Skeletal muscle satellite cell (primary cell): Measurements from ENCODE around the gene SLC22A23.

Experiments used
- H3K27me3 ChIP-seq: 2 replicates; pipeline ENCODE4 v1.7.0; 2013; ENCODE audit warnings: low read length; ENCODE audit not compliant: control insufficient read depth, insufficient read depth
- H3K36me3 ChIP-seq: 2 replicates; pipeline ENCODE4 v1.7.0; 2013; ENCODE audit warnings: mild to moderate bottlenecking, control low read depth, low read length; ENCODE audit not compliant: insufficient read depth
- H3K4me1 ChIP-seq: 2 replicates; pipeline ENCODE4 v1.7.0; 2013; ENCODE audit warnings: low read length; ENCODE audit not compliant: control insufficient read depth, insufficient read depth
- H3K4me2 ChIP-seq: 2 replicates; pipeline ENCODE4 v1.7.0; 2013; ENCODE audit warnings: mild to moderate bottlenecking, low read length
- H3K4me3 ChIP-seq: 2 replicates; pipeline ENCODE4 v1.7.0; 2013; ENCODE audit warnings: low read length
- H3K9ac ChIP-seq: 2 replicates; pipeline ENCODE4 v1.7.0; 2013; ENCODE audit warnings: mild to moderate bottlenecking, low read depth, low read length, moderate library complexity
- H3K9me3 ChIP-seq: replicated peaks from 2 replicates; pipeline ENCODE4 v1.7.0; 2013; ENCODE audit warnings: mild to moderate bottlenecking, control low read depth, low read length

Gene SLC22A23

GRCh38 chr6:3490625-3490980 is 33.8 kb upstream of the SLC22A23 start:
- H3K4me2 ChIP-seq: no peak overlapping the region
- H3K36me3 ChIP-seq: no peaks in the 10 kb centered on the region
- no peaks in the 10 kb centered on the region for H3K9me3 ChIP-seq
- no peak overlapping the region for H3K9ac ChIP-seq
- peaks cover 57% of the 10 kb centered on the region for H3K27me3 ChIP-seq
- no peaks in the 10 kb centered on the region for H3K4me1 ChIP-seq
- H3K4me3 ChIP-seq: no peak overlapping the region

GRCh38 chr6:3489961-3490624 is 33.2 kb upstream of the SLC22A23 start:
- no peaks in the 10 kb centered on the region for H3K36me3 ChIP-seq
- H3K27me3 ChIP-seq: peaks cover 57% of the 10 kb centered on the region
- H3K4me1 ChIP-seq: no peaks in the 10 kb centered on the region
- no peak overlapping the region for H3K4me3 ChIP-seq
- H3K9ac ChIP-seq: no peak overlapping the region
- no peak overlapping the region for H3K4me2 ChIP-seq
- peaks cover under 1% of the 10 kb centered on the region for H3K9me3 ChIP-seq

- Histone ChIP-seq H3K9me3 (peaks cover 7% of the 10 kb centered on the region), H3K9ac (no peak overlapping the region), H3K4me3 (no peak overlapping the region), H3K27me3 (peaks cover 48% of the 10 kb centered on the region), H3K4me2 (no peak overlapping the region), H3K36me3 (no peaks in the 10 kb centered on the region), H3K4me1 (no peaks in the 10 kb centered on the region)
Measured at GRCh38 chr6:3489027-3489757, 32.3 kb upstream of the SLC22A23 start.

- Histone ChIP-seq H3K27me3 (peaks cover 35% of the 10 kb centered on the region), H3K4me2 (no peak overlapping the region), H3K4me1 (no peaks in the 10 kb centered on the region), H3K36me3 (no peaks in the 10 kb centered on the region), H3K9ac (no peak overlapping the region), H3K4me3 (no peak overlapping the region), H3K9me3 (peaks cover 7% of the 10 kb centered on the region)
Measured at GRCh38 chr6:3484946-3485345, 28.1 kb upstream of the SLC22A23 start.

GRCh38 chr6:3484192-3484591 is 27.3 kb upstream of the SLC22A23 start:
- H3K27me3 ChIP-seq: peaks cover 27% of the 10 kb centered on the region
- no peaks in the 10 kb centered on the region for H3K36me3 ChIP-seq
- H3K4me1 ChIP-seq: no peaks in the 10 kb centered on the region
- H3K9me3 ChIP-seq: peaks cover 7% of the 10 kb centered on the region
- H3K4me2 ChIP-seq: no peak overlapping the region
- no peak overlapping the region for H3K9ac ChIP-seq
- H3K4me3 ChIP-seq: no peak overlapping the region

- H3K9me3 ChIP-seq: peaks cover 7% of the 10 kb centered on the region
- H3K9ac ChIP-seq: no peak overlapping the region
- no peaks in the 10 kb centered on the region for H3K4me1 ChIP-seq
- no peak overlapping the region for H3K4me2 ChIP-seq
- no peak overlapping the region for H3K4me3 ChIP-seq
- H3K27me3 ChIP-seq: peaks cover 27% of the 10 kb centered on the region
- no peaks in the 10 kb centered on the region for H3K36me3 ChIP-seq
Measured at GRCh38 chr6:3483675-3484074, 26.8 kb upstream of the SLC22A23 start.

GRCh38 chr6:3482869-3483268 is 26.0 kb upstream of the SLC22A23 start:
- Histone ChIP-seq H3K4me3 (no peak overlapping the region), H3K27me3 (peaks cover 32% of the 10 kb centered on the region), H3K4me2 (no peak overlapping the region), H3K36me3 (no peaks in the 10 kb centered on the region), H3K9ac (no peak overlapping the region), H3K9me3 (peaks cover 7% of the 10 kb centered on the region), H3K4me1 (no peaks in the 10 kb centered on the region)

GRCh38 chr6:3481640-3482039 is 24.8 kb upstream of the SLC22A23 start:
- Histone ChIP-seq H3K27me3 (peaks cover 26% of the 10 kb centered on the region), H3K4me2 (no peak overlapping the region), H3K9ac (no peak overlapping the region), H3K36me3 (no peaks in the 10 kb centered on the region), H3K9me3 (peaks cover 7% of the 10 kb centered on the region), H3K4me3 (no peak overlapping the region), H3K4me1 (no peaks in the 10 kb centered on the region)

GRCh38 chr6:3480009-3480408 is 23.2 kb upstream of the SLC22A23 start:
- Histone ChIP-seq H3K4me1 (no peaks in the 10 kb centered on the region), H3K9ac (no peak overlapping the region), H3K27me3 (peaks cover 26% of the 10 kb centered on the region), H3K36me3 (no peaks in the 10 kb centered on the region), H3K4me2 (no peak overlapping the region), H3K9me3 (peaks cover 6% of the 10 kb centered on the region), H3K4me3 (no peak overlapping the region)

GRCh38 chr6:3473773-3474172 is 16.9 kb upstream of the SLC22A23 start:
- Histone ChIP-seq H3K36me3 (no peaks in the 10 kb centered on the region), H3K4me2 (no peak overlapping the region), H3K4me3 (no peak overlapping the region), H3K27me3 (peaks cover 10% of the 10 kb centered on the region), H3K4me1 (peaks cover 17% of the 10 kb centered on the region), H3K9me3 (no peaks in the 10 kb centered on the region), H3K9ac (no peak overlapping the region)

- Histone ChIP-seq H3K36me3 (no peaks in the 10 kb centered on the region), H3K4me2 (no peak overlapping the region), H3K9me3 (no peaks in the 10 kb centered on the region), H3K27me3 (no peaks in the 10 kb centered on the region), H3K4me1 (peaks cover 17% of the 10 kb centered on the region), H3K9ac (no peak overlapping the region), H3K4me3 (no peak overlapping the region)
Measured at GRCh38 chr6:3471711-3472110, 14.9 kb upstream of the SLC22A23 start.

GRCh38 chr6:3471286-3471685 is 14.4 kb upstream of the SLC22A23 start:
- Histone ChIP-seq H3K9me3 (no peaks in the 10 kb centered on the region), H3K4me3 (no peak overlapping the region), H3K4me1 (peaks cover 17% of the 10 kb centered on the region), H3K36me3 (no peaks in the 10 kb centered on the region), H3K27me3 (no peaks in the 10 kb centered on the region), H3K9ac (no peak overlapping the region), H3K4me2 (no peak overlapping the region)
